GM18519 (cell line): ENCODE results near the gene PAH.

Experiments
- ATAC-seq: cut with Tn5 transposase; IDR thresholded peaks from one replicate; pipeline ENCODE4 v1.9.1; 2021; ENCODE audit warnings: mild to moderate bottlenecking, moderate library complexity; ENCODE audit not compliant: unreplicated experiment, low FRiP score

The PAH gene

DNA sequence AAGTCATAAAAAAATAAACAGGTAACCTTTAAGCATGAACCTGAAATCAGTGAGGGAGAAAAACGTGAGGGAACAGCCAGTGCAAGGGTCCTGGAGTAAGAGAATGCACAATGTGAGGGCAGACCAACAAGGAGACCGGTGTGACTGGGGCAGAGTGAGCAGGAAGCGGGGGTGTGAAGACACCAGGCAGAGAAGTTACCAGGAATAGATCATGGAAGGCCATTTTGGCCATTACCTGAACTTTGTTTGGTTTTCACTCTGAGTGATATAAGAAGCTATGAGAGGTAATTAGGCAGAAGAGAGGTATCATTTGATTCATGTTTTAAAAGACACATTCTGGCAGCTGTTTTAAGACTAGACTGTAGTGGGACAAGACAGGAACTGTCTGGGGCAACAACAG, 15.0 kb downstream of the PAH start:
- no peak for ATAC-seq

DNA sequence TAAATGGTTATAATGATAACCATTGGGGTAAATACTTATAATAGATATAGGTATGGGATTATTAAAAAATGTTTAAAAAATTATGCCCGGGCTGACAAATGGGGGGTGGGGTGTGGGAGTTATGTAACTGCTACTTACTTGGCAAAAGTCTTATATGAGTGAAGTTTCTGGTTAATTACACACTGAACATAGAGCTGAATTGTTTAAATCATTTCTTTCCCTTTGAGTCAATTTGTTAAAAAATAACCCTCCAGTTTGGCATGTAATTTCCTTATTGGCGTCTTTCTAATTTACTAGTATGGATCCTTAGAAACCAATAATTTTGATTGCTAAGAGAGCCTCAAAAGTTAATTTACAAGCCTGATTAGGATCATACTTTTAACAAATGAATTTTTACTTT, 16.7 kb downstream of the PAH start:
- no peak for ATAC-seq

DNA sequence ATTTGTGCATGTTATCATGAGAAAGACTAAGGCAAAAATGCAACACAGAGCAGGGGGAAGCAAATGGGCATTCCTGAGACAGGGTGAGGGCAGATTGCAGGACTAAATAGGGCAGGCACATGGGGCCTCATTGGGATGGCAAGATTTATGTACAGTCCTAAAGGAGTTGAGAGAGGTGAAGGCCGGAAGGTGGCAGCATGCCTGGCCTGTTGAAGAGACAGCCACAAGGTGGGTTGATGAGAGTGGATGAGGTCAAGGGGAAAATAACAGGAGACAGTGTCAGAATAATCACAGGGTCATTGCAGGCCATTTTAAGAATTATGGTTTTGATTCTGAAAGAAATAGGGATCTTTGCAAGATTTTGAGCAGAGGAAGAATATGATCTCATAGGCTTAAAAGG, 21.0 kb downstream of the PAH start:
- no peak for ATAC-seq

DNA sequence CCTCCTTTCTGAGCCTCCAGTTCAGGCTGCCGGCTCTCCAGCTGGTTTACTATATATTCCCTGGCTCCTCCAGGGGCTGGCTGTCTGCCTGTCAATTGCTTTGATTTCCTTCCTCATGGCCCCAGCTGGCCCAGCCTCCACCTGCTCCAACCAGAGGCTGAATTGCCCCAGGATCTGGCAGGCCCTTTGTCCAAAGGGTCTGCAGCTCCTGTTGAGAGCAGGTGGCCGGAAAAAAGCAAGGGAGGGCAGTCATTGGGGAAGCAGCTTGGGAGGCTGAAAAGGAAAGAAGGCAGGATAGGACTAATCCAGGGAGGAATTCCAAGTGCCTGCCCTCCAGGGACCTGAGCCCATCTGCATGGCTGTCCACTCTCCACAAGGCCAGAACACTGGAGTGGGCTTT, 25.3 kb downstream of the PAH start:
- ATAC-seq, result no peak

DNA sequence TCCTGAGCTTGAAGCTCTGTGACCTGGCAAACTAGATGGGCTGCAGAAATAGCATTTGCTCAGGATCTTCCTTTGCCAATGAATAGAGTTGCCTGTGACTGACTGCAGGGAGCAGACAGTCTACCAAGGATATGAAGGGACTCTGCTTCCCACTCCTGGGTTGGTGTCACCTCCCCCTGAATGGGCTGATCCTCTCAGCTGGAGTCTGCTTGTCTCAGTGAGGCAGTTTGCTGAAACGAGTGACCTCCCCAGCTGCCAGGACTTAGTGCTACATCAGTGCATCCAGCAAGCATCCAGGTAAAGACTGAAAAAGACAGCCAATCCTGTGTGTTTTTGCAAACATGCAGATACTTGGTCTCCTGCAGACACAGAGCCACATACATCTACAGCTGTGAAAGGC, 28.5 kb downstream of the PAH start:
- no peak for ATAC-seq

DNA sequence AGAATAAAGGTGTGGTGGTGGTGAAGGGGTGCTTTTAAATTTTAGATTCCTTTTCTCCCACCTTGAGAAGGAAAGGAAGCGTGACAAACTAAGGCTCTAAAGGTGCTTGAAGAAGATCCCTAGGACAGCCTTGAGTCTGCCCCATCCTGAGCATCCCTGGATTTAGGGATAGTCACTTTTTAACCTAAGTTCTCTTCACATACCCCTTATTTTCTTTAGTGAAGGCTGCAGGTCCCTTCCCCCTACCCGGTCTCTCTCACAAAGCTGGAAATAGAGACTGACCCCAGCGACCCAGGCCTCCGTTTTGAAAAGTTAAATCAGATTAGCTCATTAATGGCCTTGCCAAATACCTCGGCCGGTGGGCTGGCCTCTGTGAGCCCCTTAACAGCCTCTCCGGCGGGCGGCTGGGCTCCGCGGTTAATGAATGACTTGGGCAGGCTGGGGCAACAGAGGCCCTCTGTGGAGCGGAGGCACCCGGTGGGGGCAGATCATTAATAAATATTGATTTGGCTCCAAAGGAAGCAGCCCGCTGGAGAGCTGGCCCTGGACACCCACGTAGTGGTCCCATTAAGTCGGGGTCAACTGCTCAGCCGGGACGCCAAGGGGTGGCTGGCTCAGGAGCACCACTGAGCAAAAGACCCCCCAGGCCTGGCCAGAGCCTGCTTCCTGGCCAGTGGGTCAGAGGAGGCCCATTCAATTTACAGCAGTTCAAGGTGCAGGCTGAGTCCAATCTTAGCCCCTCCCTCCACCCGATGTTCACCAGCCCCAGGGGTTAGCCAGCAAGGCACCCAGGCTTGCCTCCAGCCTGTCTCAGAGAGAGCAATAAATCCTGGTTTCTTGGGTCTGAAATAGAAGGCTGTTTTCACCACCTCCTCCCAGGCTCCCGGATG, 31.8 kb downstream of the PAH start:
- ATAC-seq, result no peak

DNA sequence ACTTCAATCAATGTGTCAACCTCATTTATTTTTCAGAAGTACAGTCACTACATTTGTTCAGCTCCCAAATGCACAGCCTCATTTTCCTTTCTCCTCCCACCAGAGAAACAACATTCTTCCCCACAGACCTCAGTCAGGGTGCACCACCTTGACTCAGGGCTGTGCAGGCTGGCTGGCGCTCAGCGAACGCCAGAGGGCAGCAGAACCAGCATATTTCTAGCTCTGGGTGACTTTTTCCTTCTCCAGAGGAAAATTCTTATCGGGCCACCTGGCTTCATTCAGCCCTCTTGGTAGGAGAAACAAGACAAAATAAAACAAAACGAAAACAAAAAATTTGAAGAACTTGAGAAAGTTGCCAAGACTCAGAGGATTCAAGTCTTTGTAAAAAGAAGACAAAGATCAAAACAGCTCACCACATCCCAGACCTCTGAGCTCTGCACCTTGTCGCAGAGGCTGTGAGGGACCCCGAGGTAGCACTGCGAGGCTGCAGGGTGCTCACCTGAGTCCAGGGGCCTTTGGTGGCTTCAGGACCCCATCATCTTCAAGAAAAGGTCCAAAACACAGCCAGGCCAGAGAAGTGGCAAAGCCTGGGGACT, 33.7 kb downstream of the PAH start:
- ATAC-seq, result no peak

DNA sequence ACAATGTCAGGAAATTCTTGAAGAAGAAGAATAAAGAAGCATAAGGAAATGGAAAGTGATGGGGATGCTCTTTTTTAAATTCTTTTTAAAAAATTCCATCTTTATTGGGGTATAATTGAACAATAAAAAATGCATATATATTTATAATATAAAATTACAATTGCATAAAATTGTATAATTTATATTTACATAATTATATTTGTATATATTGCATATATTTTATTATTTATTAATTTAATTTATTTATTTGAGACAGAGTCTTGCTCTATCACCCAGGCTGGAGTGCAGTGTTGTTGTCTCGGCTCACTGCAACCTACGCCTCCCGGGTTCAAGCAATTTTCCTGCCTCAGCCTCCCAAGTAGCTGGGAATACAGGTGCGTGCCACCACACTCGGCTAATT, 36.3 kb downstream of the PAH start:
- ATAC-seq, result no peak

GRCh38 chr12:102879144-102879763, 37.8 kb downstream of the PAH start:
- ATAC-seq, result no peak

DNA sequence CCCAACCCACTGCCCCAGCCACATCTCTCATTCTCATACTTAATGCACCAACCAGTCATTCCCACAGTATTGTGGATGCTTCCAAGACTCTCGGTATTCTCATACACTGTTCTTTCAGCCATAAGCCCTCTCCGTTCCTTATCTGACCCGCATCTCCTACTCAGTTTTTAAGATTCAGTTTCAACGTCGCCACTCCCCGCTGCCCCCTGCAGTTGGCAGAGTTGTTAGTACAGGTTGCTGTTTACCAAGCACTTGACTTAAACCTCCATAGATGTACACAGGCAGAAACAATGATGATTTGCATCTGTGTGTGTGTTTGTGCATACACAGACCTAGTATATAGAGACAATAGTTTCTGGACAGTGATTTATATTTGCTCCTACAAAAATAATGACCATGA, 40.2 kb downstream of the PAH start:
- ATAC-seq, result no peak

DNA sequence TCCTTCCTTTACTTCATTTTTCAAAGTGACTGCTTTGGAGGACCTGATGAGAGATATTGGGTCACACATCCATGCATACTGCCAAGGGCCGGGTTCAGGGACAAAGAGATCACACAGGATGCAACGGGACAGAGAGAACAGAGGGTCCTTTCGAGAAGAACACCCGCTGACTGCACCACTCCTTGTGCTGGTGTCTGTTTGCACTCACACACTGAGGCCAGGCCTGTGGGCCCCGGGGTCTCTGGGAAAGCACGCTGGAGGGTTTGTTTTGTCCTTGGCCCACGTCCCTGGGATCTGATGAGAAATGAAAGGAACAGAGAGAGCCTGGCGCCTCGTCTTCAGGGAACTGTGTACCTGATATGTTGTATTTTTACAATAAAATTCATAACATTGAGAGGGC, 42.2 kb downstream of the PAH start:
- ATAC-seq, result no peak

- ATAC-seq, result no peak
These were observed 44.0 kb downstream of the PAH start for GRCh38 chr12:102873077-102873476.

DNA sequence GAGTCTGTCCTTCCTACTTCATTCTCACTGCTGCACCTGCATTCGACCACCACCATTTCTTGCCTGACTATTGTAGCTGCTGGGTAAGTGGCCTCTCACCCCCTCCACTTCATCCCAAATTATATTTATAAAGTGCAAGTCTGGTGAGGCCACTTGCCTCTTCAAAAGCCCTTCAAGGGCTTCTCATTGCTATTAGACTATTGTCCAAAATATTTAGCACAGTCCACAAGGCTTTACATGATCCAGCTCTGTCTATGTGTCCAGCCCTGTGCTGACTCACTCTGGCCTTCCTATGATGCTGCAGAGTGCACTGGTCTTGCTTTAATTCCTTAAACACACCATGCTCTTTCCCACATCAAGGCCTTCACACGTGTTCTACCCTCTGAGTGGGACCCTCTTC, 46.0 kb downstream of the PAH start:
- no peak for ATAC-seq

- no peak for ATAC-seq
These were observed 47.5 kb downstream of the PAH start for GRCh38 chr12:102869571-102869970.

- no peak for ATAC-seq
These were observed 51.0 kb downstream of the PAH start for GRCh38 chr12:102865821-102866615.

DNA sequence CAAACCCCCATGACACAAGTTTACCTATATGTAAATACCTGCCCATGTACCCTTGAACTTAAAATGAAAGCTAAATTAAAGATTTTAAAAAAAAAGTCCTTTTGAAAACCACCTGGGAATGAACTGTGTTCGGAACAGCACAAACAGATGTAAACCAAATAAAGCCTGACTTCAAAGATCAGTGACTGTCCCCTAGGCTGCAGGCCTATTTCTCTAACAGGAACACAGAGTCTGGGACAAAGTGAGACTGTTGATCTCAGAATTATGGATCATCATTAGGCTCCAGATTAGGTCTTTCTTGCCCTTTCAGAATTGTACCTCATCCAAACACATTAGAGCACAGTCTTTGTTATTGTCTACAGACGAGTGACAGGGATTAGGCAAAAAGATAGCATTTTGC, 54.6 kb downstream of the PAH start:
- ATAC-seq, result no peak

- no peak for ATAC-seq
These were observed 65.8 kb downstream of the PAH start for GRCh38 chr12:102851246-102851645.

DNA sequence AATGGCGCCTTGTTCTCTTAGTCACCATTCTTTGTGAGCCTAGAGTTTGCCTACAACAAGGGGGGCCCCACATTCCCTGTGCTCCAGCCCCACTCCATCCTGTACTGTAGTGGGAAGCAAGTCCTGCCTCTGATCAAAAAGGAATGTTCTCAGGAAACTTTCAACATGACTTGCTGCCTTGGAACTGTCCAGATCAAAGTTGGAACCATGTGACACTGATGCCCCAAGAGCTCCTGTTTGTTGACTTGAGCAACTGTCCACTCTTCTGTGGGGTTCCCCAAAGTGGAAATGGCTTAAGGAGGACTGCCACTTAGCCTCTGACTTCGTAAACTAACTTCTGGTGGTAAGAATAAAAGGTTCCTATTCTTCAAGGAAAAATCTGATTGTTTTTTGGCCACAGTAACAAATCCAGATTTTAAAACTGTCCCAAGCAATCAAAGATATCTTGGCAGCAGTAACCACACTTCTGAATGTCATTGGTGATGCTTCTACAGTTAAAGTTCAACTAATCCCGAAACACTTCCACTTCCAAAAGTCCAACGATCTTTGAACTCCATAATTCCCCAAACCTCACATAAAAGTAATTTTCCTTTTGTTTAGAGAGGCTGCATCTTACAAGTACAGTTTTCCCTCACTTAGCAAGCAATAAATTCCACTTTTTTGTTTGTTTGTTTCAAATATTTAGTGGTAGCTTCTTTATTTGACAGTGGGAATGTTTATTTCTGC, 67.2 kb downstream of the PAH start:
- ATAC-seq, result no peak

DNA sequence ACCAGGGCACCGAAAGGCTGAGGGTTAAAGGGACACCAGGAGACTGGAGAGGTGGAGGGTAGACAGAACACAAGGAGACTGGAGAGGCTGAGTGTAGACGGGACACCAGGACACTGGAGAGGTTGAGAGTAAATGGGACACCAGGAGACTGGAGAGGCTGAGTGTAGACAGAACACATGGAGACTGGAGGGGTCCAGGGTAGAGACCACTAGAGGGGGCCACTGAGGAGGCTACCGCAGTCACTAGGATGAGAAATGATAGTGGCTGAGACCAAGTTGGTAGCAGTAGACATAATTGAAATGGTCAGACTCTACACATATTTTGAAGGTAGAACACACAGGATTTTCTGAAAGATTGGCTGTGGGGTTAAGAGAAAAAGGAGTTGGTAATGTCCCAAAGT, 68.2 kb downstream of the PAH start:
- no peak for ATAC-seq

DNA sequence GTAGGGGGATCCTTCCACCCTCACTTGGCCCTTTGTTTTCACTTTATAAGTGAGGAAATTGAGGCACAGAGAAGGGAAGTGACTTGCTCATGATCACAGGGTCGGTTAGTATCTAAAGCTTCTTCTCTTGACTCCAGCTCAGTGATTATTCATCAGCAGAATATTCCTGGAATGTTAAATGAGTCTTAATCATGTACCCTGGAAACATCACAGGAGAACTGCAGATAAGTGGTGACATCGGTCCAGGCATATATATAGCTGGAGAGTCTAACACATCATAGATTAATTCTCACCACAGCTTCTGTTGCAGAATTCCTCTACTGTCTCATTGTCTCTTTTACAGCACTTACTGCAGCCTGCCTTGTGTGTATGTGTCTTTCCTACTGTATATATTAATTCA, 69.9 kb downstream of the PAH start:
- ATAC-seq, result no peak
